K562 (cell line): ENCODE data around the gene GYPC. TPM values are rescaled to one million over a fixed set of nuclear protein-coding genes. Genes with fewer than 3 reads are reported as not detected.

ENCODE experiments used
- CHD7 ChIP-seq: fragments of 200-600 bp; sonication (generic); IDR thresholded peaks from one replicate; pipeline ENCODE4 v1.6.1; 2012; ENCODE audit warnings: mild to moderate bottlenecking, low read depth, low read length, inconsistent platforms
- DDX20 ChIP-seq: fragments of 450-650 bp; IDR thresholded peaks from 2 replicates; pipeline ENCODE4 v1.6.1; 2016; ENCODE audit warnings: missing genetic modification characterization, low read depth, mild to moderate bottlenecking, missing compliant biosample characterization, moderate library complexity
- JUN ChIP-seq, 2 experiments: sonication (generic) in 1 of 2; formaldehyde crosslinking in 1 of 2; IDR thresholded peaks; 2 replicates each; pipeline versions ENCODE4 v1.6.1 to v1.8.0; 2012 to 2022; ENCODE audit warnings: borderline replicate concordance in 2 of 2, mild to moderate bottlenecking in 2 of 2, improper control_type of control experiment in 1 of 2, low read depth in 1 of 2, low read length in 1 of 2, missing genetic modification reagents in 1 of 2
- SRSF7 ChIP-seq: fragments of 200-400 bp; formaldehyde crosslinking; optimal IDR thresholded peaks from 2 replicates; pipeline ENCODE3; 2017; ENCODE audit warnings: mild to moderate bottlenecking, low read depth, low read length
- ZNF507 ChIP-seq: conservative IDR thresholded peaks from 2 replicates; pipeline ENCODE4 v1.6.1; 2017; ENCODE audit warnings: missing genetic modification characterization, missing compliant biosample characterization
- polyA plus RNA-seq, 8 experiments: library from polyadenylated mRNA; depleted of rRNA in 4 of 8; stranded (reverse) in 5 of 8; unstranded in 3 of 8; fragments of >200 nt; fragmentation: Nextera tagmentation in 2 of 8; fragmentation: Illumina TruSeq in 1 of 8; extraction: Ambion mirVana in 2 of 8; extraction: Trizol in 1 of 8; gene quantifications; 2 replicates each; pipeline versions ENCODE4 v1.2.1 to v1.2.3, GENCODE V29; 2011 to 2014; ENCODE audit warnings: inconsistent platforms in 1 of 8, missing spikeins in 1 of 8
- total RNA-seq, 7 experiments: library from RNA; depleted of rRNA in 6 of 7; stranded (reverse); fragments of >200 nt in 6 of 7; fragmentation: Illumina TruSeq in 2 of 7; extraction: Trizol in 2 of 7; gene quantifications; 2 replicates each; pipeline versions ENCODE4 v1.2.1 to v1.2.3, GENCODE V29; 2011 to 2021; ENCODE audit warnings: low replicate concordance in 1 of 7
- TF ChIP-seq, protein P1 (sequence below): fragments of 250-450 bp; sonication (Bioruptor Pico); IDR thresholded peaks from 2 replicates; pipeline ENCODE4 v1.5.0; 2021
- TF ChIP-seq, protein P2 (sequence below), 2 experiments: fragments of 450-650 bp in 1 of 2; sonication (generic) in 1 of 2; formaldehyde crosslinking in 1 of 2; IDR thresholded peaks in 1 of 2; conservative IDR thresholded peaks in 1 of 2; 2 replicates each; pipeline versions ENCODE4 v1.6.1 to v1.8.1; 2016 to 2023; ENCODE audit warnings: mild to moderate bottlenecking in 2 of 2, moderate library complexity in 2 of 2, inconsistent platforms in 1 of 2, missing genetic modification reagents in 1 of 2
- TF ChIP-seq, protein P3 (sequence below): IDR thresholded peaks from 2 replicates; pipeline ENCODE4 v1.6.1; 2012; ENCODE audit warnings: low read depth, low read length, improper control_type of control experiment, borderline replicate concordance
- TF ChIP-seq, protein P4 (sequence below): fragments of 450-650 bp; formaldehyde crosslinking; IDR thresholded peaks from 2 replicates; pipeline ENCODE4 v1.4.0; 2020; ENCODE audit warnings: mild to moderate bottlenecking, moderate library complexity

GYPC gene
- total and polyA plus RNA-seq, 9 of the 15 experiments (the other 6 are each of a cell fraction or from before 2014, with no cell fraction given), result 50.6 to 282 (median 194) TPM

DNA sequence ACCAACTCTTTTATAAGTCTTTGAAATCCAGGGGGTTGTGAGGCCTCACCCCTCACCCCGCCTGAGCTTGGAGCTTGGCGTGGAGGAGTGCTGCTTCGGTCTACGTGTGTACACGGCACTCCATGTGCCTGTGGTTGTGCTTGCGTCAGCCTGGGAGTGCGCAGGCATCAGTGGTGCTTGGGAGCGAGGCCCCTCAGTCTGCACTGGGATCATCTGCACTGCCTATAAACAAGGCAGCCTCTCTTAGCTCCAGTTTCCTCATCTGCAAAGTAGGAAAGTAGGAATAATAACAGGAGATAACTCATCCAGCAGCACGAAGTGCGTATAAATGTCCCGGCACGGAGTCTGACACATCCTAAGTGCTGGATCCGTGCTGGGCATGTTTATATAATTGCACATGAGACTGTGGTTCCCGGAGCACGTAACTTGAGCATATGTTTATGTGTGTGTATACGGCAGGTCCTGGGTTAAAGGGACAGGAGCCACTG is 1.2 kb downstream of the GYPC start (continued):
- no peak for TF ChIP-seq ZNF507
- TF ChIP-seq, protein P1, sequence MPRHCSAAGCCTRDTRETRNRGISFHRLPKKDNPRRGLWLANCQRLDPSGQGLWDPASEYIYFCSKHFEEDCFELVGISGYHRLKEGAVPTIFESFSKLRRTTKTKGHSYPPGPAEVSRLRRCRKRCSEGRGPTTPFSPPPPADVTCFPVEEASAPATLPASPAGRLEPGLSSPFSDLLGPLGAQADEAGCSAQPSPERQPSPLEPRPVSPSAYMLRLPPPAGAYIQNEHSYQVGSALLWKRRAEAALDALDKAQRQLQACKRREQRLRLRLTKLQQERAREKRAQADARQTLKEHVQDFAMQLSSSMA (CRISPR knock-in tag), result no peak
- no peak for TF ChIP-seq DDX20 (tag)
- TF ChIP-seq, protein P2, sequence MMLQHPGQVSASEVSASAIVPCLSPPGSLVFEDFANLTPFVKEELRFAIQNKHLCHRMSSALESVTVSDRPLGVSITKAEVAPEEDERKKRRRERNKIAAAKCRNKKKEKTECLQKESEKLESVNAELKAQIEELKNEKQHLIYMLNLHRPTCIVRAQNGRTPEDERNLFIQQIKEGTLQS (IDR thresholded peaks at IDR 0.05), result peak; percentile 85
- TF ChIP-seq, protein P2 (CRISPR knock-in tag; conservative IDR thresholded peaks at IDR 0.05), result no peak
- TF ChIP-seq CHD7, result no peak
- TF ChIP-seq SRSF7, result no peak
- TF ChIP-seq, protein P3, sequence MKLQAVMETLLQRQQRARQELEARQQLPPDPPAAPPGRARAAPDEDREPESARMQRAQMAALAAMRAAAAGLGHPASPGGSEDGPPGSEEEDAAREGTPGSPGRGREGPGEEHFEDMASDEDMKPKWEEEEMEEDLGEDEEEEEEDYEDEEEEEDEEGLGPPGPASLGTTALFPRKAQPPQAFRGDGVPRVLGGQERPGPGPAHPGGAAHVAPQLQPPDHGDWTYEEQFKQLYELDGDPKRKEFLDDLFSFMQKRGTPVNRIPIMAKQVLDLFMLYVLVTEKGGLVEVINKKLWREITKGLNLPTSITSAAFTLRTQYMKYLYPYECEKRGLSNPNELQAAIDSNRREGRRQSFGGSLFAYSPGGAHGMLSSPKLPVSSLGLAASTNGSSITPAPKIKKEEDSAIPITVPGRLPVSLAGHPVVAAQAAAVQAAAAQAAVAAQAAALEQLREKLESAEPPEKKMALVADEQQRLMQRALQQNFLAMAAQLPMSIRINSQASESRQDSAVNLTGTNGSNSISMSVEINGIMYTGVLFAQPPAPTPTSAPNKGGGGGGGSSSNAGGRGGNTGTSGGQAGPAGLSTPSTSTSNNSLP, result no peak
- TF ChIP-seq JUN (IDR thresholded peaks at IDR 0.05; ENCODE audit: borderline replicate concordance, low read depth, low read length), result no peak
- TF ChIP-seq JUN (CRISPR knock-in tag; IDR thresholded peaks at IDR 0.05; ENCODE audit: borderline replicate concordance), result no peak
- TF ChIP-seq, protein P4, sequence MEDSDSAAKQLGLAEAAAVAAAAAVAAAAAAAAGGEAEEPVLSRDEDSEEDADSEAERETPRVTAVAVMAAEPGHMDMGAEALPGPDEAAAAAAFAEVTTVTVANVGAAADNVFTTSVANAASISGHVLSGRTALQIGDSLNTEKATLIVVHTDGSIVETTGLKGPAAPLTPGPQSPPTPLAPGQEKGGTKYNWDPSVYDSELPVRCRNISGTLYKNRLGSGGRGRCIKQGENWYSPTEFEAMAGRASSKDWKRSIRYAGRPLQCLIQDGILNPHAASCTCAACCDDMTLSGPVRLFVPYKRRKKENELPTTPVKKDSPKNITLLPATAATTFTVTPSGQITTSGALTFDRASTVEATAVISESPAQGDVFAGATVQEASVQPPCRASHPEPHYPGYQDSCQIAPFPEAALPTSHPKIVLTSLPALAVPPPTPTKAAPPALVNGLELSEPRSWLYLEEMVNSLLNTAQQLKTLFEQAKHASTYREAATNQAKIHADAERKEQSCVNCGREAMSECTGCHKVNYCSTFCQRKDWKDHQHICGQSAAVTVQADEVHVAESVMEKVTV, result no peak
